IMR-90 (cell line): ENCODE data around the gene ACTN1.

Source experiments
- CEBPB ChIP-seq: IDR thresholded peaks from 2 replicates; pipeline ENCODE4 v1.6.1; 2012; ENCODE audit warnings: low read depth, low read length, improper control_type of control experiment
- CTCF ChIP-seq: conservative IDR thresholded peaks from 2 replicates; pipeline ENCODE4 v1.5.1; 2012; ENCODE audit warnings: mild to moderate bottlenecking, low read depth, low read length, improper control_type of control experiment
- FOS ChIP-seq: fragments of 150-350 bp; IDR thresholded peaks from 2 replicates; pipeline ENCODE4 v1.6.1; 2016; ENCODE audit warnings: low read depth, low read length
- MAZ ChIP-seq: IDR thresholded peaks from 2 replicates; pipeline ENCODE4 v1.6.1; 2012; ENCODE audit warnings: low read depth, mild to moderate bottlenecking, low read length, improper control_type of control experiment, moderate library complexity, borderline replicate concordance
- RAD21 ChIP-seq: IDR thresholded peaks from 2 replicates; pipeline ENCODE4 v1.6.1; 2012; ENCODE audit warnings: low read length, improper control_type of control experiment
- RFX5 ChIP-seq: IDR thresholded peaks from 2 replicates; pipeline ENCODE4 v1.8.0; 2012; ENCODE audit warnings: low read depth, mild to moderate bottlenecking, low read length, moderate library complexity

DNA sequence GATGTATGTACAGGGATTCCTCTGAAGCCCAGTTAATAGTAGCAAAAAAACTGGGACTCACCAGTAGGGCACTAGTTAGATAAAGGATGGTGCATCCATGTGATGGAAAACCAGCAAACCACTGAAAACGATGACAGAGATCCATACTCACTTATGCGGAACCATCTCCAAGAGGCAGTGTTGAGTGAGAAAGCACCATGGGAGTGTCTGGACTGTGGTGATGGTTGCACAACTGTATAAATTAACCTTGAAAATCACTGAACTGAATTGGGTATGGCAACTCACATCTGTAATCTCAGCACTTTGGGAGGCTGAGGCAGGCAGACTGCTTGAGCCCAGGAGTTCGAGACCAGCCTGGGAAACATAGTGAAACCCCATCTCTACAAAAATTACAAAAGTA lies 132.6 kb downstream of the ACTN1 start:
- TF ChIP-seq CTCF: no peak
- 0 out of 2 replicates have a peak, but pooled peaks have one; percentile 5 for TF ChIP-seq CEBPB
- TF ChIP-seq RAD21: no peak
- no peak for TF ChIP-seq FOS
- no peak for TF ChIP-seq RFX5
- no peak for TF ChIP-seq MAZ
